CD4-positive, alpha-beta T cell (primary cell): ENCODE data around the gene SPRR1A. TPM values are rescaled to one million over a fixed set of nuclear protein-coding genes. Genes with fewer than 3 reads are reported as not detected.

Experiments used
- ATAC-seq: fragments of 200-7000 bp; cut with Tn5 transposase; one replicate; pipeline ENCODE4 v1.10.0; 2022; ENCODE audit warnings: mild to moderate bottlenecking; ENCODE audit not compliant: poor library complexity
- CTCF ChIA-PET: fragments of 350-600 bp; sonication (Branson Sonifier 250); formaldehyde crosslinking; loops from one replicate; lab custom pipeline; 2021; ENCODE audit warnings: antibody characterized with exemption, inconsistent platforms; lab: Charles Lee
- POLR2A ChIA-PET: fragments of 350-600 bp; sonication (Branson Sonifier 250); formaldehyde crosslinking; loops from one replicate; lab custom pipeline; 2021; ENCODE audit warnings: antibody characterized with exemption, inconsistent platforms; lab: Charles Lee
- DNase-seq, 14 experiments: peaks; one replicate each; pipeline ENCODE4 v3.0.0-alpha.2; 2013 to 2020; ENCODE audit warnings: mixed read lengths in 2 of 14
- H3K27ac ChIP-seq, 2 donors: one replicate each; pipeline versions ENCODE4 v1.5.1 to v1.7.0; 2013; ENCODE audit warnings: low read length in 2 of 2, low read depth in 1 of 2, mild to moderate bottlenecking in 1 of 2
- H3K27me3 ChIP-seq, 2 experiments: 1 replicate in 1 of 2; 2 replicates in 1 of 2; pipeline versions ENCODE4 v1.6.1 to v1.7.0; 2013; ENCODE audit warnings: low read length in 2 of 2, control low read depth in 1 of 2, mild to moderate bottlenecking in 1 of 2, moderate library complexity in 1 of 2; ENCODE audit not compliant: insufficient read depth in 2 of 2, control insufficient read depth in 1 of 2
- H3K36me3 ChIP-seq: one replicate; pipeline ENCODE4 v1.6.1; 2013; ENCODE audit warnings: low read length, control low read depth; ENCODE audit not compliant: insufficient read depth
- H3K4me1 ChIP-seq: one replicate; pipeline ENCODE4 v1.6.1; 2013; ENCODE audit warnings: low read length, control low read depth; ENCODE audit not compliant: insufficient read depth
- H3K4me3 ChIP-seq: one replicate; pipeline ENCODE4 v1.5.1; 2013; ENCODE audit warnings: mild to moderate bottlenecking, low read length, moderate library complexity
- H3K9me3 ChIP-seq, 2 experiments: 1 replicate in 1 of 2; 2 replicates in 1 of 2; pipeline versions ENCODE4 v1.6.1 to v1.7.0; 2013; ENCODE audit warnings: low read length in 2 of 2, mild to moderate bottlenecking in 2 of 2, control low read depth in 1 of 2, moderate library complexity in 1 of 2; ENCODE audit not compliant: control insufficient read depth in 1 of 2, insufficient read depth in 1 of 2
- H3K27ac Mint-ChIP-seq: one replicate; pipeline ENCODE4 v1.8.0; 2020; ENCODE audit warnings: mixed read lengths
- H3K27me3 Mint-ChIP-seq: one replicate; pipeline ENCODE4 v1.8.0; 2021; ENCODE audit warnings: mixed read lengths
- H3K36me3 Mint-ChIP-seq: one replicate; pipeline ENCODE4 v1.8.0; 2021; ENCODE audit warnings: low read depth, mixed read lengths
- H3K4me1 Mint-ChIP-seq: one replicate; pipeline ENCODE4 v1.8.0; 2021; ENCODE audit warnings: low read depth, mixed read lengths
- H3K4me3 Mint-ChIP-seq: one replicate; pipeline ENCODE4 v1.8.0; 2020; ENCODE audit warnings: mild to moderate bottlenecking, mixed read lengths
- H3K9me3 Mint-ChIP-seq: one replicate; pipeline ENCODE4 v1.8.0; 2020; ENCODE audit warnings: mixed read lengths
- CTCF ChIP-seq: fragments of 200-600 bp; IDR thresholded peaks from one replicate; pipeline ENCODE4 v1.8.0; 2022; ENCODE audit warnings: antibody characterized with exemption, mild to moderate bottlenecking
- intact Hi-C, 2 experiments: fragments of 100-400 bp; cut with DNase I in 1 of 2; cut with micrococcal nuclease in 1 of 2; formaldehyde crosslinking; loops; one replicate each; pipeline versions ENCODE4 v1.15.1 to v1.9.0; 2023 to 2025; cut with DNase I, micrococcal nuclease
- total RNA-seq, 174 experiments: library from RNA in 2 of 174; stranded (reverse) in 2 of 174; gene quantifications; one replicate each; pipeline ENCODE4 v1.2.3 and lab custom pipeline; 2021 to 2026

Gene SPRR1A
- total RNA-seq, 2 experiments from 2014 or later: not detected

DNA sequence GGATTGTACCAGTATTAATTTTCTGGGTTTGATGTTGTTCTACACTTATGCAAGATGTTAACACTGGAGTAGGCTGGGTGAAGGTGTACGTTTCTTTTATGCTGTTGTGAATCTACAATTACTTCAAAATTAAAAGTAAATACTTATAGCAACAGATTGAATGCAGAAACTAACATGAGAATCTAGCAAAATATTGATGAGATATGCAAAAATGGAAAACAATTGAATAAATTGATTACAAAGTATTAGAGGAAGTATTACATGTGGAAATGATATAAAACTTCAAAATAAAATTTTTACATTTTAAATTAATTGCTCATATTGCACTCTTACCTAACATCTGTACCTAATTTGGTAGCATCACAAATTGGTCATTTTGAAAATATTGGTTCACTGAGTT, 12.0 kb downstream of the SPRR1A start:
- Mint-ChIP-seq H3K4me1 (no peaks in the 10 kb centered on the region), H3K9me3 (no peaks in the 10 kb centered on the region), H3K27ac (no peak overlapping the region), H3K27me3 (peaks cover 36% of the 10 kb centered on the region), H3K4me3 (no peak overlapping the region), H3K36me3 (no peaks in the 10 kb centered on the region)
- intact Hi-C loops: no loop called here
- DNase-seq (no peak), ATAC-seq (no peak)
- no peaks in the 10 kb centered on the region for H3K36me3 ChIP-seq
- CTCF ChIA-PET: no interaction called here
- H3K4me1 ChIP-seq: no peaks in the 10 kb centered on the region
- H3K4me3 ChIP-seq: no peak overlapping the region
- H3K27ac ChIP-seq: no peak overlapping the region
- no peak for TF ChIP-seq CTCF
- H3K27me3 ChIP-seq: peaks cover 5 to 7% of the 10 kb centered on the region in 2 experiments
- H3K9me3 ChIP-seq: no peaks in the 10 kb centered on the region
- POLR2A ChIA-PET: no interaction called here

GRCh38 chr1:152996633-152997400, 12.9 kb downstream of the SPRR1A start:
- no peak for DNase-seq
- ChIA-PET POLR2A (no interaction called here), CTCF (no interaction called here)
- H3K4me1 ChIP-seq: no peaks in the 10 kb centered on the region
- H3K27me3 ChIP-seq: peaks cover 2 to 4% of the 10 kb centered on the region in 2 experiments
- no peaks in the 10 kb centered on the region for H3K36me3 ChIP-seq
- no peaks in the 10 kb centered on the region for H3K9me3 ChIP-seq
- TF ChIP-seq CTCF: no peak
- no peak overlapping the region for H3K27ac Mint-ChIP-seq
- H3K9me3 Mint-ChIP-seq: no peaks in the 10 kb centered on the region
- H3K36me3 Mint-ChIP-seq: no peaks in the 10 kb centered on the region
- no peak overlapping the region for H3K4me3 ChIP-seq
- H3K4me3 Mint-ChIP-seq: no peak overlapping the region
- intact Hi-C loops: no loop called here
- H3K27me3 Mint-ChIP-seq: peaks cover 30% of the 10 kb centered on the region
- ATAC-seq: no peak
- H3K27ac ChIP-seq: no peak overlapping the region
- no peaks in the 10 kb centered on the region for H3K4me1 Mint-ChIP-seq

DNA sequence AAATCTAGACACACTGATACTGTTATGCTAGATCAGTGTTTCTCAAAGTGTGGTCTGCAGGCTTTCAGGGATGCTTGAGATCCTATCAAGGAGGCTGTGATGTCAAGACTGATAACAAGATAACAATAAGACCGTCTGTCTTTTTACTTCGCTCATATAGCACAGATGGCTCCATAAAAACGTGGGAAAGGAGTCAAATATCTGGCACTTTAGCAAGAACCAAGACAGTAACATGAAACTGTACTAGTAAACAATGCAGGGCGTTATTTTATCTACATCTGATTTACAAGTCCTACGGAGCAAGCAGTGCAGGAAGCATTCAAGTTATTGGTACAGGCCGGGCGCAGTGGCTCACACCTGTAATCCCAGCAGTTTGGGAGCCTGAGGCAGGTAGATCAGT, 14.0 kb downstream of the SPRR1A start:
- no peak overlapping the region for H3K27ac ChIP-seq
- H3K36me3 Mint-ChIP-seq: no peaks in the 10 kb centered on the region
- peaks cover 0 to 2% of the 10 kb centered on the region in 2 experiments for H3K27me3 ChIP-seq
- DNase-seq: no peak
- H3K4me3 ChIP-seq: no peak overlapping the region
- H3K4me3 Mint-ChIP-seq: no peak overlapping the region
- intact Hi-C loops: no loop called here
- H3K4me1 Mint-ChIP-seq: no peaks in the 10 kb centered on the region
- H3K36me3 ChIP-seq: no peaks in the 10 kb centered on the region
- peaks cover 30% of the 10 kb centered on the region for H3K27me3 Mint-ChIP-seq
- H3K27ac Mint-ChIP-seq: no peak overlapping the region
- ChIA-PET POLR2A (no interaction called here), CTCF (no interaction called here)
- H3K4me1 ChIP-seq: no peaks in the 10 kb centered on the region
- TF ChIP-seq CTCF: no peak
- no peaks in the 10 kb centered on the region for H3K9me3 ChIP-seq
- no peaks in the 10 kb centered on the region for H3K9me3 Mint-ChIP-seq
- ATAC-seq: no peak
